ENCODE results near the gene CCDC159. TPM values are rescaled to one million over a fixed set of nuclear protein-coding genes. Genes with fewer than 3 reads are reported as not detected.
A peak's percentile ranks its signal among the peaks of the same experiment; 100 is the strongest.

The CCDC159 gene, protein sequence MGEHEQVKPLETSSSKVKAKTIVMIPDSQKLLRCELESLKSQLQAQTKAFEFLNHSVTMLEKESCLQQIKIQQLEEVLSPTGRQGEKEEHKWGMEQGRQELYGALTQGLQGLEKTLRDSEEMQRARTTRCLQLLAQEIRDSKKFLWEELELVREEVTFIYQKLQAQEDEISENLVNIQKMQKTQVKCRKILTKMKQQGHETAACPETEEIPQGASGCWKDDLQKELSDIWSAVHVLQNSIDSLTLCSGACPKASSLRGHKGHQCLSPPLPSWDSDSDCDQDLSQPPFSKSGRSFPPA
- 10 to 100 TPM in 5 of 6 experiments, 1 to 10 TPM in 1; 8.4 to 27.9 (median 23.4) TPM for total RNA-seq
- long read RNA-seq, partial matches to known transcripts = 1 of 3 reads
- long read RNA-seq, other reads (novel, unspliced or antisense) = 0 of 3 reads

DNA sequence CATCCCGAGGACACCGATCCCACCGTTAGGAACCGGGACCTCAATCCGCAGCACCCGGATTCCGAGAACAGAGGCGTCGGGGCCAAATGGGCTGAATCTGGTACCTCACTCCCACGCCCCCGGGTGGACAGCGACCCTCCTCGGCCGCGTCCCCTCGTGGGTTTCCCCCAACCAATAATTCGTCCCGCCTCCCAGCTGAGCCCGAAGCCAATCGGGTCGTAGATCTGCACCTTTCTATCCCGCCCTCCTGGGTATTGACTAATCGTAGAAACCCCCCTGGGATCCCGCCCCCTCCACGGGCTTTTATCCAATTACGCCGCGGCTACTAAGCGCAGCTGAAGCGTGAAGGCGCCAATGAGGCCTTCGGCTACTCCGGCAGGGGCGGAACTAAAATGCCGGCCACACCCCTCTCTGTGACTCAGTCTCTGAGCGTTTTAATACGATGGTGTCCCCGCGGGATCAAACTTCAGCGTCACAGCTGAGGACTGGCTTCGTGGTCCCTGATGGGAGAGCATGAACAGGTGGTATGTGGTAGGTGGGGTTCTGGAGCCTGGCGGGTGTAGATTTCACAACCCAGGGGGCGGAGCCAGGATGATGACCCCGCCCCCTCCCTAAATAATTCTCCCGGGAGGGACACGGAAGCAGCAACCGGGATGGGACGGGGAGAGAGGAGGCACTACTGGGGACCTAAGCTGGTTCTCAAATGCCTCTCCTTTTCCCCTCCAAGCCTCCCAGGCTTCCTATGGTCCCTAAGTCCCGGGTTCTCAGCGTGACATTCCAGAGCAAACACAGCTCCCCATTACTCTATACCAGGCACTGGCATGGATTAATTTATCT is at the start of gene CCDC159, which contains the start of gene TMEM205:
TSS of gene CCDC159 (plus strand) at position 416 of the 837 bp plus-strand sequence. CDS start at position 504, 88 bp downstream.
TSS of gene TMEM205 (minus strand) at position 165 of the 837 bp plus-strand sequence. CDS start 649 bp downstream, outside the sequence.
- peak; percentile 98 to 99 (median 99) for DNase-seq
- H3K9me3 ChIP-seq = no peaks in the 10 kb centered on the region
- TF ChIP-seq, protein P1, sequence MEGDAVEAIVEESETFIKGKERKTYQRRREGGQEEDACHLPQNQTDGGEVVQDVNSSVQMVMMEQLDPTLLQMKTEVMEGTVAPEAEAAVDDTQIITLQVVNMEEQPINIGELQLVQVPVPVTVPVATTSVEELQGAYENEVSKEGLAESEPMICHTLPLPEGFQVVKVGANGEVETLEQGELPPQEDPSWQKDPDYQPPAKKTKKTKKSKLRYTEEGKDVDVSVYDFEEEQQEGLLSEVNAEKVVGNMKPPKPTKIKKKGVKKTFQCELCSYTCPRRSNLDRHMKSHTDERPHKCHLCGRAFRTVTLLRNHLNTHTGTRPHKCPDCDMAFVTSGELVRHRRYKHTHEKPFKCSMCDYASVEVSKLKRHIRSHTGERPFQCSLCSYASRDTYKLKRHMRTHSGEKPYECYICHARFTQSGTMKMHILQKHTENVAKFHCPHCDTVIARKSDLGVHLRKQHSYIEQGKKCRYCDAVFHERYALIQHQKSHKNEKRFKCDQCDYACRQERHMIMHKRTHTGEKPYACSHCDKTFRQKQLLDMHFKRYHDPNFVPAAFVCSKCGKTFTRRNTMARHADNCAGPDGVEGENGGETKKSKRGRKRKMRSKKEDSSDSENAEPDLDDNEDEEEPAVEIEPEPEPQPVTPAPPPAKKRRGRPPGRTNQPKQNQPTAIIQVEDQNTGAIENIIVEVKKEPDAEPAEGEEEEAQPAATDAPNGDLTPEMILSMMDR (IDR thresholded peaks at IDR 0.05) = no peak
- TF ChIP-seq POLR2A (IDR thresholded peaks at IDR 0.05) = peak; percentile 83
- peaks cover 0 to 10% (median 2%) of the 10 kb centered on the region in 4 donors for H3K36me3 ChIP-seq
- ATAC-seq = peak; percentile 88 to 94 (median 92)
- peak within 1 kb of the TSS; percentile 58 to 77 (median 68) for H3K27ac ChIP-seq
- intact Hi-C loops (cut with DNase I) = no loop called here
- WGBS (ENCODE audit: insufficient coverage, low coverage, low lambda C conversion rate, missing lambda C conversion rate) = under 1% methylated on average over 19 of the region's 50 CpGs
- H3K4me1 ChIP-seq = peaks cover 0 to 26% (median 6%) of the 10 kb centered on the region in 4 donors
- no peaks in the 10 kb centered on the region for H3K27me3 ChIP-seq
- H3K4me3 ChIP-seq = peak within 1 kb of the TSS; percentile 62 to 80 (median 64)

DNA sequence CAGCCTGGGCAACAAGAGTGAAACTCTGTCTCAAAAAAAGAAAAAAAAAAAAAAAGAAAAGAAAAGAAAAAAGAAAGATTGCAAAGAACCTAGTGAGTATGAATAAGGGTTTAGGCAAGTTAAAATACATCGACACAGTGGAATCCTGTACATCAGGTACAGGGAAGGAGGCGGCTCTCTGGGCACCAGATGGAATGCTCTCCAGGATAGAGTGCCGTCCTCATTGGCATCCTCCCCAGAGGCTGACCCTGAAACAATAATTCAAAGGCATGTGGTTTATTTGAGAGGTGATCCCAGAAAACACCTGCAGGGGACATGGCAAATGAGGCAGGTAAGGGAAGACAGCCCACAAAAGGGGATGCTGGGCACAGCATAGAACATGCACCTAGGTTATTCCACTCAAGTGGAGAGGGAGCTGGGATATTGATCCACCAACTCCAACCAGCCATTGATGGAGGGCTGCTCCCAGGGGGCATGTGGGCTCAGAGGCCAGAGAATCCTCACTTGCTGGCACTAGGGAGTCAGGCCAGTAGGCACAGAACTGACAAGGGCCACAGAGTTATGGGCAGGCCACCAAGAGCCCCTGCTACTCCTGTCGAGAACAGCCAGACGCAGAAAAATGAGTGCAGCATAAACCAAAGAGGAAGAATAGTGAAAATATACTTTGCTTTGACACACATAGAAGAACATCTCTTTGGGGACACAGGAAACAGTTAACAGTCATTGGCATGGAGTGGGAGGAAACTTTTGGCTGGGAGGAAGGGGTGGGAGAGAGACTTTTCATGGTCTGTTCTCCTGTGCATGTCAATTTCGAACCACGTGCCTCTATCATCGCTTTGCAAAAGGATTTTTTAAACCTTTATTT is 46.1 kb upstream of the CCDC159 start:
- 76% methylated on average over 7 of the region's 8 CpGs for WGBS (ENCODE audit: insufficient coverage, low coverage, low lambda C conversion rate, missing lambda C conversion rate)
- no peak for ATAC-seq
- H3K27me3 ChIP-seq = no peaks in the 10 kb centered on the region
- no peaks in the 10 kb centered on the region for H3K4me1 ChIP-seq
- intact Hi-C loops (cut with DNase I) = loop anchor here (10.0 kb wide), 2 partner anchors 145 to 275 kb away; partner anchors contain the start of gene ACP5 (in 1 of the 2)
- no peaks in the 10 kb centered on the region for H3K9me3 ChIP-seq
- H3K27ac ChIP-seq = no peak overlapping the region
- no peaks in the 10 kb centered on the region for H3K36me3 ChIP-seq
- H3K4me3 ChIP-seq = no peak overlapping the region
- TF ChIP-seq, protein P1 (IDR thresholded peaks at IDR 0.05) = no peak
- TF ChIP-seq POLR2A (IDR thresholded peaks at IDR 0.05) = no peak
- no peak for DNase-seq

DNA sequence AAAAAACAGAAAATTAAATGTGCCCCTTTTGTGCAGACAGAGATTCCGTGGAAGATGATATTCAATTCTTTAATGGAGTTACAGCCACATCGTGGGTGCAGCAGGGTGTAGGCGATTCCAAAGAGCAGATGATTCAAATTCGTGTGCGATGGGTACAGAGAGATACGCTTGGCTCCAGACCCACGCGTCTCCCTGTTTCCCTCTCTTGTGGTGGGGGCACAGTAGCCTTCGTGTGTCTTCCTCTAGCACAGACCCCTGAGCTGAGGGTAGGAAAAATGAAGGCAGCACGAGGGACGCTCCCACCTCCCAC is 45.6 kb upstream of the CCDC159 start:
- intact Hi-C loops (cut with DNase I) = no loop called here
- no peak for DNase-seq
- H3K27ac ChIP-seq = no peak overlapping the region
- no peak overlapping the region for H3K4me3 ChIP-seq
- no peaks in the 10 kb centered on the region for H3K9me3 ChIP-seq
- no peaks in the 10 kb centered on the region for H3K36me3 ChIP-seq
- WGBS (ENCODE audit: insufficient coverage, low coverage, low lambda C conversion rate, missing lambda C conversion rate) = 59% methylated on average over 6 of the region's 11 CpGs
- no peaks in the 10 kb centered on the region for H3K4me1 ChIP-seq
- ATAC-seq = no peak
- H3K27me3 ChIP-seq = no peaks in the 10 kb centered on the region
- TF ChIP-seq, protein P1 (IDR thresholded peaks at IDR 0.05) = no peak
- TF ChIP-seq POLR2A (IDR thresholded peaks at IDR 0.05) = no peak

DNA sequence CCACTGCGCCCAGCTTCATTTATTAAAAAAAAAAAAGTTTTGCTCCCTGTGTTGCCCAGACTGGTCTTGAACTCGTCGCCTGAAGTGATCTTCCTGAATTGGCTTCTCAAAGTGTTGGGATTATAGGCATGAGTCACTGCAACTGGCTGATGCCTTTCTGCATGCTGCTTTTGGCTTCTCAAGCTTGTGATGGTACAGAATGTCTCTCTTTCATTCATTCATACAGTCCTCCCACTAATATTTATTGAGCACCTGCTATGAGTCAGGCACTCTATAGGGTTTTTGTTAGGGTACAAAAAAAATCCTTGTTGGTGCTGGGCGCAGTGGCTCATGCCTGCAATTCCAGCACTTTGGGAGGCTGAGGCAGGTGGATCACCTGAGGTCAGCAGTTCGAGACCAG is 41.4 kb upstream of the CCDC159 start:
- H3K27me3 ChIP-seq = no peaks in the 10 kb centered on the region
- H3K4me3 ChIP-seq = no peak overlapping the region
- intact Hi-C loops (cut with DNase I) = no loop called here
- H3K9me3 ChIP-seq = no peaks in the 10 kb centered on the region
- DNase-seq (no peak), ATAC-seq (no peak)
- no peak overlapping the region for H3K27ac ChIP-seq
- TF ChIP-seq POLR2A (IDR thresholded peaks at IDR 0.05) = no peak
- TF ChIP-seq, protein P1 (IDR thresholded peaks at IDR 0.05) = no peak
- H3K4me1 ChIP-seq = no peaks in the 10 kb centered on the region
- H3K36me3 ChIP-seq = no peaks in the 10 kb centered on the region
- WGBS (ENCODE audit: insufficient coverage, low coverage, low lambda C conversion rate, missing lambda C conversion rate) = 83% methylated on average over 3 of the region's 5 CpGs

All from right lobe of liver (tissue), 6 donors.